DMS153 (cell line): ENCODE results near the gene TNRC6C.
"Not testable (repeated sequence)": the region's sequence is repeated elsewhere in the genome, so short reads cannot be mapped to it uniquely, and the experiment has no call there.

Experiments
- DNase-seq: peaks from one replicate; lab custom pipeline; 2025; lab: John Stamatoyannopoulos, UW

Gene TNRC6C

GRCh38 chr17:78046923-78047322 is 88.4 kb downstream of the TNRC6C start:
- no peak for DNase-seq

- DNase-seq, result no peak
Measured at GRCh38 chr17:78048346-78049292, 90.1 kb downstream of the TNRC6C start.

GRCh38 chr17:78049609-78050008 is 91.1 kb downstream of the TNRC6C start:
- DNase-seq, result no peak

DNA sequence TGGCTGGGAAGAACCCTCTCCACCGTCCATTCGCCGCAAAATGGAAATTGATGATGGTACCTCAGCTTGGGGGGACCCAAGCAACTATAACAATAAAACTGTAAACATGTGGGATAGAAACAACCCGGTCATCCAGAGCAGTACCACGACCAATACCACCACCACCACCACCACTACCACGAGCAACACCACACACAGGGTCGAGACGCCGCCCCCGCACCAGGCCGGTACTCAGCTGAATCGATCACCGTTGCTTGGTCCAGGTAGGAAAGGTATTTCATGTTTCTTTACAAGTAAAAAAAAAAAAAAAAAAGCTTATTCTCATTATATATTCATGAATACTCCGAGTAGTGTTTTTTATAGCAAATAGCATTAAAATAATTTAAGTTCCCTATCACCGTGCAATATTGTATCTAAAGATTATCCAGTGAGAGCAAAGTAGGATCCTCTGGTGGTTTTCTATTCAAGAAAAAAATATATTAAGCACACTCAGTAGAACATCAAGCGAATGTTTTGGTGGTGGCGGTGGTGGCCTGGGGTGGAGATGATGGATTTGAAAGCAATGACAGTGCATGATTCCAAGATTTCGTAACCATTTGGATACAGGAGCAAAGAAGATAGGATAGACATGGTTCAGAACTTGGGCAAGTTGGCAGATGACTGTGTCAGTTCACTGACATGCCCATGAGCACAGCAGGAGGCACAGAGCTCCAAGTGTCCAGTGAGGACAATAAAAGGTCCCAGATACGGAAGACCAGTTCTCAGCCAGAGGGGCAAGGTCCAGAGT is 92.9 kb downstream of the TNRC6C start:
- no peak for DNase-seq

DNA sequence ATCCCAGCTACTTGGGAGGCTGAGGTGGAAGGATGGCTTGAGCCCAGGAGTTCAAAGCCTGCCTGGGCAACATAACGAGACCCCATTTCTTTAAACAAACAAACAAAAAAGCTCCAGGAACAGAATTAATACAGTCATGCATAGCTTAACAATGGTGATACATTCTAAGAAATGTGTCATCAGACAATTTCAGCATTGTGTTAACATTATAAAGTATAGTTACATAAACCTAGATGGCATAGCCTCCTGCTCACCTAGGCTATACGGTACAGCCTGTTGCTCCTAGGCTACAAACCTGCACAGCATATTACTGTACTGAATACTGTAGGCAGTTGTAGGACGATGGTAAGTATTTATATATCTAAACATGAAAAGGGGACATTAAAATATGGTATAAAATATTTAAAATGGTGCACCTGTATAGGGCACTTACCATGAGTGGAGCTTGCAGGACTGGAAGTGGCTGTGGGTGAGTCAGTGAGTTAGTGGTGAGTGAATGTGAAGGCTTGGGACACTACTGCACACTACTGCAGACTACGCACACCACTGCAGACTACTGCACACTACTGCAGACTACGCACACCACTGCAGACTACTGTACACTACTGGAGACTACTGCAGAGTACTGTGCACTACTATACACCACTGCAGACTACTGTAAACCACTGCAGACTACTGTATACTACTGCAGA is 95.4 kb downstream of the TNRC6C start:
- DNase-seq, result no peak

DNA sequence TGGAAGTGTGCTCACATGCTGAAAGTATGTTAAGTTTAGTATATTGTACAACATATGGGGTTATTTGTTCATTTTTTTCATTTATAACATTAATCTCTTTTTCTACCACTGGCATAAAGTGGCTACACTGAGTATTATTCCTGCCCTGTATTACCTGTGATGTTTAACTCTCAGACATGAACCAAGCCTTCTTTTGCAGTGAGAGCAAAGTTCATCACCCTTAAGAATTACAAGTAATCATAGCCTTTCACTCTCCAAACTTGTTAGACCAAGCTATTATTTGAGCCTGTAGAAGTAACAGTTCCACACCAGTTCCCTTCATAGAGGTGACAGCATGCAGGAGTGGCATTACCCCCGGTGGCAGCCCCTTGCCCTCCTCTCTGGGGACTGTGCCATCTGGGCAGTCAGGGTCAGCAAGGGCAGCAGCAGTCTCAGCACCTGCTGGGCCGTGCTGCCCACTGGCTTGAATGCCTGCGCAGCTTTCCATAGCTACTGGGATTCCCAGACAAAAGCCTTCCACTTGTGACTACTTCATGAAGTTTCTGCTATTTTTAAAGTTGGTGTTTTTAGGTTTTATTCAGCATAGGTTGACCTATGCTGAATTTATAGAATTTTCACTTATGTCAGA is 98.7 kb downstream of the TNRC6C start:
- DNase-seq, result no peak

DNA sequence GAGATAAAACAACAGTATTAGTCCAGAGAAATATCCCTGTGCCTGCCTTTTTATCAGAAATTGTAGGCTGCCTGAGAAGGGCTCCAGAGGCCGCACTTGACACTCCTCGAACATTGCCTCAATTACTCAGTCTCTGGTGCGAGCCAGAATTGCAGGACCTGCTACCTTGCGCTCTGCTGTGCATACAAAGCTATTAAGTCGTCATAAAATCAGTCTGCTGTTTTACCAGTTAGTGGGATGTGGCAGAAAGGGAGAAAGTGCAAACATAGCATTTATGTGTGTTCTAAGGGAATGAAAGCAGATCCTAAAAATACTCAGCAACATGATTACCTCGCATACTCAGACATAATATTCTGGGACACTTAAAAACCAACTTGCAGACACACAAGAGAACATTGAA is 99.5 kb downstream of the TNRC6C start:
- DNase-seq, result peak; percentile 21

- DNase-seq, result no peak
Measured at GRCh38 chr17:78058581-78058980, 100.1 kb downstream of the TNRC6C start.

GRCh38 chr17:78062596-78062995 is 104.1 kb downstream of the TNRC6C start:
- no peak for DNase-seq

GRCh38 chr17:78063489-78063888 is 105.0 kb downstream of the TNRC6C start:
- no peak for DNase-seq

- no peak for DNase-seq
Measured at GRCh38 chr17:78064708-78065107, 106.2 kb downstream of the TNRC6C start.

GRCh38 chr17:78066976-78067375 is 108.5 kb downstream of the TNRC6C start:
- not testable (repeated sequence) for DNase-seq

DNA sequence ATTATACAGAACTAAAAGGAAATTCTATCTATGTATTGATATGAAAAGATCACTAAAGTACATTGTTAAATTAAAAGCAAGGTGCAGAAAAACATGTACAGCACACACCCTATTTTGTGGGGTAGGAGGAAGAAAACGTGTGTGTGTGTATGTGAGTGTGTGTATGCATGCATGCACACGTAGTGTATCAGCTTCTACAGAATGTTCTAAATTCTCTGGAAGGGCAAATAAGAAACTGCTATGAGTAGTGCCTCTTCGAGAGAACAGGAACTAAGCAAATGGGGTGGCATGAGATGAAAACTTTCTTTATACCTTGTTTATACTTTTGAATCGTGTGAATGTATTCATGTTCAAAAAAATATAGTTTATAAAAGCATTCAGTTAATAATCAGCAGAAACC is 111.2 kb downstream of the TNRC6C start:
- no peak for DNase-seq

DNA sequence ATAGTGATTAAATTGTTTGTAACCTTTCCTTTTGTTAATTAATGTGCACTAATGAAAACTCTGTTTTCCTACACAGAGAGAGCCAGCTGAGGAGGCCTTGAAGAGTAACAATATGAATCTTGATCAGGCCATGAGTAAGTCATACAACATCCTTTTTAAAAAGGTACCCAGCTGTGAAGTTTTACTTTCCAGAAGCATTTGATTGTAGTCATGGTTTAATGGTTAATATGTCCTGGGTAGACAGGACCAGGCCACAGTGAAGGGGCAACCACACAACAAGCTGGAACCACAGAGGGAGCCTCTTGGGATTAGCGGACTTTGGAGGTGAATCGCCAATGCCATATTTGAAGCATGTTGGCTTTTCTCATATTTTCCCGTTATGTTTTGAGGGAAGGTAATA is 114.5 kb downstream of the TNRC6C start:
- DNase-seq, result no peak

GRCh38 chr17:78075011-78075410 is 116.5 kb downstream of the TNRC6C start:
- DNase-seq, result no peak

GRCh38 chr17:78075545-78075944 is 117.0 kb downstream of the TNRC6C start:
- DNase-seq, result no peak

- DNase-seq, result no peak
Measured at GRCh38 chr17:78079253-78079652, 120.8 kb downstream of the TNRC6C start.

- DNase-seq, result no peak
Measured at GRCh38 chr17:78081551-78081950, 123.0 kb downstream of the TNRC6C start.

DNA sequence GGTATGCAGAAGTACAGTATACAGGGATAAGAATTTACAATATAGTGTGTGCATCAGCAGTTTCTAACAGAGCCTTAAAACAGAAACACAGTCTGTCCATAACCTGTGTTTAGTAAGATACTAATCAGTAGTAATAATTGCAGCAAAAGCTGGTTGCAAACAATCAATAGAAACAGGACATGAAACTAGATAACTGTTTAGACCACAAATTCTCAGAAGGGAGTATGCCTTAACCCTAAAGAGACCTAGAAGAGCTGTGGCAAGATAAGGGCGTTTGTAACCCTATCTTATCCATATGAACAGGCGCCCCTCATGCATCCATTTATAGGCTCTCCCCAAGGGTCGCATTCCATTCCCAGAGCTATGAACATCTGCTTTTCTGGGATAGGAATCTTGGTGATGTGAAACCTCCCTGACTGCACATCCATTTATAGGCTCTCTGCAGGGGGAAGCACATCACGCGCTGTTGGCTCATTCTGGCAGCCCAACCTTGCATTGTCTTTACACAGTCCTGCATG is 123.9 kb downstream of the TNRC6C start:
- not testable (repeated sequence) for DNase-seq

- DNase-seq, result no peak
Measured at GRCh38 chr17:78082988-78083387, 124.5 kb downstream of the TNRC6C start.

DNA sequence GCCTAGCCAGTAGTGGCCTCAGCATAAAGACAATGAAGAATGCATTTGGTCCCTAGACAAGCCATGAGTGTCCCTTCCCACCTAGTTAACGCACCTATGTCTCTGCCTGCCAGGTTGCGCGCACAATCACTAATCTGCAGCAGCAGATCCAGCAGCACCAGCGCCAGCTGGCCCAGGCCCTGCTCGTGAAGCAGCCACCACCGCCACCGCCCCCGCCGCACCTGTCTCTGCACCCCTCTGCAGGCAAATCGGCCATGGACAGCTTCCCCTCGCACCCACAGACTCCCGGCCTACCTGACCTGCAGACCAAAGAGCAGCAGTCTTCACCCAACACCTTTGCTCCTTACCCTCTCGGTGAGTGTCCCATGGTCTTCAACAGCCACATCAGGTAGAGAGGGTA is 128.2 kb downstream of the TNRC6C start:
- DNase-seq, result no peak

GRCh38 chr17:78088529-78088928 is 130.0 kb downstream of the TNRC6C start:
- DNase-seq, result no peak
